GF-D8 (cell line): ENCODE measurements around the gene APOB.
"Not testable (repeated sequence)": the region's sequence is repeated elsewhere in the genome, so short reads cannot be mapped to it uniquely, and the experiment has no call there.

Experiments
- DNase-seq: peaks from one replicate; lab custom pipeline; 2025; lab: John Stamatoyannopoulos, UW

APOB gene

GRCh38 chr2:21032338-21033236 lies 11.3 kb downstream of the APOB start:
- DNase-seq = no peak

DNA sequence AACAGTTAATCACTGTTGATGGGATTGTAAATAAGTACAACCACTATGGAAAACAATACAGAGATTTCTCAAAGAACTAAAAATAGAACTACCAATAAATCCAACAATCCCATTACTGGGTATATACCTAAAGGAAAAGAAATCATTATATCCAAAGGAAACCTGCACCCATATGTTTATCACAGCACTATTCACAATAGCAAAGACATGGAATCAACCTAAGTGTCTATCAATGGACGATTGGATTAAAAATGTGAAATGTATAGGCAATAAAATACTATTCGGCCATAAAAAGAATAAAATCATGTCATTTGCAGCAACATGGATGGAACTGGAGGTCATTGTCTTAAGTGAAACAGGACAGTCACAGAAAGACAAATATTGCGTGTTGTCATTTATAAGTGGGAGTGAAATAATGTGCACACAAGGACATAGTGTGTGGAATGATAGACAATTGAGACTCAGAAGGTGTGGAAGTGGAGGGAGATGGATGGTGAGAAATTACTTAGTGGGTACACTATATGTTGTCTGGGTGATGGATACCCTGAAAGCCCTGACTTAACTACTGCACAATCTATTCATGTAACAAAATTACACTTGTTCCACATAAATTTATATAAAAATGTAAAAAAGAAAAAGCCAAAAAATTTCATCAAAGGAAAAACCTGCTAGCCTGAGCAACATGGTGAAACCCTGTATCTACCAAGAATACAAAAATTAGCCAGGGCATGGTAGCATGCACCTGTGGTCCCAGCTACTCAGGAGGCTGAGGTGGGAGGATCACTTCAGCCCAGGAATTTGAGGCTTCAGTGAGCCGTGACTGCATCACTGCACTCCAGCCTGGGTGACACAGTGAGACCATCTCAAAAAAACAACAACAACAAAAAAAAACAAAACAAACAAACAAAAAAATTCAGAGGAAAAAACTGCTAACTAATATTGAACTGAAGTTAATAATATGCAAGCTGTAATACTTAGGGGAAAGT lies 12.6 kb downstream of the APOB start:
- DNase-seq = no peak

DNA sequence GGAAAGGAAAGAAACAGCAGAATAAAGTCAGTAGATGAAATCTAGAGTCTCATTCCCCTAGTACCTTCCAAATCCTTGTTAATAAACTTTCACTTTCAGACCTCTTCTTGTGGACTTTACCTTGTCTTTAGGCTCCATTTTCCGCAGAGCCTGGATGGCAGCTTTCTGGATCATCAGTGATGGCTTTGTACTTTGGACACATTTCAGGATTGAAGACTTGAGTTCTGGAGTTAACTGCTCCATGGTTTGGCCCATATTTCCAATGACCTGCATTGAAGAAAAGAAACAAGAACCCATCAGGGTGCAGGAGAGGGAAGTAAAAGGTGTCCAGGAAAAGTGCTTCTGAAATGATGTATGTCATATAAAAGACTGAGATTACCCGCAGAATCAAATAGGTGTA lies 14.4 kb downstream of the APOB start:
- DNase-seq = no peak

DNA sequence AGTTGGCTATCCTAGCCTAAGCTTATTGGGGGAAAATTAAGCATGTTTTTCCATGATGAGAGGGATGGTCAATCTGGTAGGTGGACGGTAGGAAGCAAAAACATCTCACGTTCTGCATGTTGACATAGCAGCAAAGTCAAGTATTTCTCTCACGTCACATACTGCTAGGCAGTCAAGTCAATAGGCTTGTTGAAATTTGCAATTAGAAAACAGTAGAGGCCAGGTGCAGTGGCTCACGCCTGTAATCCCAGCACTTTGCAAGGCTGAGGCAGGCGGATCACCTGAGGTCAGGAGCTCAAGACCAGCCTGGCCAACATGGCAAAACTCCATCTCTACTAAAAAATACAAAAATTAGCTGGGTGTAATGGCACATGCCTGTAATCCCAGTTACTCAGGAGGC lies 14.9 kb downstream of the APOB start:
- DNase-seq = not testable (repeated sequence)

GRCh38 chr2:21028021-21028947 lies 15.6 kb downstream of the APOB start:
- DNase-seq = no peak

GRCh38 chr2:21026479-21027282 lies 17.2 kb downstream of the APOB start:
- no peak for DNase-seq

DNA sequence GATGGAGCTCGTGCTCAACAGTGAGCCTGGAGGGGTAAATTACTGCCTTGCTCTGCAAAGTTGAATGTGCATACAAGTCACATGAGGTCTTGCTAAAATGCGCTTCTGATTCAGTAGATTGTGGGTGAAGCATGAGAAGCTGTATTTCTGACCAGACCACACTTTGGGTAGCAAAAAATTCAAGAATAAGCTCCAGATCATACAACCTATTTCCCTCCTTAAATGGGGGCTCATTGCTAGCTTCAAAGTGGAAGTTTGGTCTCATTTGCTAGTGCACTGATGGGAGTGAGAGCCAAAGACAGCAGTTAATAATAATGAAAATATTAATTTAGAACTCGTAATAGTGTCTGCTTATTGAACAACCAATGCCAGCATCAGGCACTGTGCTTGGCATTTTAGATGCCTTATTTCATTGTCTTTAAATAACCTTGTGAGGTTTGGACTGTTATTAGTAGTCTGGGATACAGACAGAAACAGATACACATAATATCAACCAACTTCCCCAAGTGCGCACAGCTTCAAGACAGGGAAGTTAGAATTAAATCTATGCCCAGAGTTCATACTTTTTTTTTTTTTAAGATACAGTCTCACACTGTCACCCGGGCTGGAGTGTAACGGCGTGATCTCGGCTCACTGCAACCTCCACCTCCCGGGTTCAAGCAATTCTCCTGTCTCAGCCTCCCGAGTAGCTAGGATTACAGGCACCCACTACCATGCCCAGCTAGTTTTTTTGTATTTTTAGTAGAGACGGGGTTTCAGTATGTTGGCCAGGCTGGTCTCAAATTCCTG lies 18.0 kb downstream of the APOB start:
- DNase-seq = no peak

GRCh38 chr2:21024722-21025389 lies 19.0 kb downstream of the APOB start:
- DNase-seq = no peak

GRCh38 chr2:21024198-21024597 lies 19.7 kb downstream of the APOB start:
- no peak for DNase-seq

GRCh38 chr2:21023419-21024181 lies 20.3 kb downstream of the APOB start:
- no peak for DNase-seq

- no peak for DNase-seq
Measured at GRCh38 chr2:21022792-21023367, 21.0 kb downstream of the APOB start.

DNA sequence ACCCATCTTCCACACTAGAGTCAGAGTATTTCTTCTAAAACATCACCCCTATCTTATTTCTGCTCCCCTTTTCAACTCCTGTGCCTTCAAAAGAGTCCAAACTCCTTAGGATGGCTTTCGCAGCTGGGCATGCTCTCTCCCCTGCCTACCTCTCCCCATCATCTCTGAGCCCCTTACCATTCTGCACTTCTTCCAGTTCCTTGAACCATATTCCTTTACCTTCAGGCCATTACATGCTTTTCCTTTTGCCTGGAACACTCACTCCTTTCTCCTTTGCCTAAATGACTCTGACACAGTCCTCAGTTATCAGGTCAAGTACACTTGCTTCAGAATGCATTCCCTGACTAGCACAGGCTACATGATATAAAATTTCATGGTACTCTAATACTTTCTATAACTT lies 22.4 kb downstream of the APOB start:
- no peak for DNase-seq

- no peak for DNase-seq
Measured at GRCh38 chr2:21020668-21021288, 23.1 kb downstream of the APOB start.

DNA sequence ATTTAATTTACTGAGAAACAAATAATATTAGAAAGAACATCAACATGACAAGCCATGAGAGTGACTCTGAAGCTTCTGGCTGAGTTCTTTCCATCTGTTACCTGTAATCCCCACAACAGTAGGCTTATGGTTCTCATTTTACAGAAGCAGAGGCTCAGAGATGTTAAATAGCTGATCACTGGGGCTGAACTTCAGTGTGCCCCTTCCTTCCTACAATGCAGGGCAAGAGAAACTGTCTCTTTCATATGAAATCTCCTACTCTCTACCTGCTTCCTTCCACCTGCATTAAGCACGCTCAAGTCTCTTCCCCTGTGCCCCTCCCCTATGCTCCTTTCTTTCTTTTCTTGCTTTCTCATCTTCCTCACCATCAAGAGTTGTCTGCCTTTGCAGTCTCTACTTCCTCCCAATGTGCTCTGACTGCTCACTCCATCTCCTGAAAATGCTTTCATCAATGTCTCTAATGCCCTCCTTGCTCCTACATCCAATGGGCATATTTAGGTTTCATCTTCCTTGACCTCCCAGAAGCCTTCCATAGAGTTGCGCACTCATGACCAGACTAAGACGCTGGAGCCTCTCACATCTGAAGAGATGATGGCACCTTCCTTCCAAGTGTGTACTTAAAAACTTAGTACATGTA lies 23.7 kb downstream of the APOB start:
- DNase-seq = no peak

DNA sequence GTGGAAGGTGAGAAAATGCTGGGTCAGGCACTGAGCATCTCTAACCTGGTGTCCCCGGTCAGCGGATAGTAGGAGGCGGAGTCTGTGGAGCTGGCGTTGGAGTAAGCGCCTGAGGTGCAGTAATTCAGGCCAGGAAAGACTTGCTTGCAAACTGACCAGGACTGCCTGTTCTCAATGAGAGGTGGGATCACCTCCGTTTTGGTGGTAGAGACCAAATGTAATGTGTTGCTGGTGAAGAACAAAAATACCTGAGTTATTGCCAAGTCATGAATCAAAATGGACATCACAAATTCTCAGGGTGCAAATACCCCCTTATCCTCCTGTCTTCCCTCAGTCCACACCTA lies 24.2 kb downstream of the APOB start:
- DNase-seq = no peak

DNA sequence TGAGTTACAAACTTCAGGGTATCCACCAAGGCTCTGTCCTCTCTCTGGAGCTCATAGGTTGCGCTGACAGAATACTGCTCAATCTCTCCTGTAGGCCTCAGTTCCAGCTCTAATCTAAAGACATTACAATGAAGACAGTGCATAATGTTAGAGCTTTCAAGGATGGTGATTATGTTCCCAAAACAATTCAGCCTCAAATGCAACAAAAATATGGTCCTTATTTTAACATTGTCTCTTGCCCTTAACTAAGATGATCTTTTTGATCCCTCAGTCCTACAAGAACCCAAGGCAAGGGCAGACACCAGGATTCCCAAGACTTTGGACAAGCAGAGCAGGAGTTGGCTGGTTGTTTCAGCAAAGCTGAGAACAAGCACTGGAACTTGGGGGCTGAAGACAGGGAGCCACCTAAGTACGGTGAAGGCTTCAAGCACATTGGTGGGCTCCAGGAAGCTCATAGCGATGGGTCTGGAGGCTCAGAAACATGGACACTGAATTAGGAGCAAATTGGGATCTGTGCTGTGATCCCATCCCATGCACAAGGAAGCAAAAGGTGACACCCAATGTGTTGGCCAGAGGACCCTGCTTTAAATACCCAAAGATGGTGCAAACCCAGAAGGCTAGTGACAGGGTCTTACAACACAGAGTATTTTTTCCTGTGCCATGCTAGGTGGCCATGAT lies 24.7 kb downstream of the APOB start:
- DNase-seq = no peak

GRCh38 chr2:21018290-21018689 lies 25.6 kb downstream of the APOB start:
- DNase-seq = no peak
